AG10803 (cell line): ENCODE measurements around the gene GGA2.

ENCODE experiments used
- DNase-seq: peaks from one replicate; pipeline ENCODE4 v3.0.0; 2010; ENCODE audit warnings: low read depth
- H3K4me3 ChIP-seq: 2 replicates; pipeline ENCODE4 v1.5.1; 2011; ENCODE audit warnings: mild to moderate bottlenecking, low read length, control low read depth
- TF ChIP-seq, protein P1 (sequence below): conservative IDR thresholded peaks from 2 replicates; pipeline ENCODE4 v1.5.1; 2011; ENCODE audit warnings: mild to moderate bottlenecking, low read length, control low read depth, inconsistent platforms

Gene GGA2

GRCh38 chr16:23495671-23496070, 14.6 kb downstream of the GGA2 start:
- TF ChIP-seq, protein P1, sequence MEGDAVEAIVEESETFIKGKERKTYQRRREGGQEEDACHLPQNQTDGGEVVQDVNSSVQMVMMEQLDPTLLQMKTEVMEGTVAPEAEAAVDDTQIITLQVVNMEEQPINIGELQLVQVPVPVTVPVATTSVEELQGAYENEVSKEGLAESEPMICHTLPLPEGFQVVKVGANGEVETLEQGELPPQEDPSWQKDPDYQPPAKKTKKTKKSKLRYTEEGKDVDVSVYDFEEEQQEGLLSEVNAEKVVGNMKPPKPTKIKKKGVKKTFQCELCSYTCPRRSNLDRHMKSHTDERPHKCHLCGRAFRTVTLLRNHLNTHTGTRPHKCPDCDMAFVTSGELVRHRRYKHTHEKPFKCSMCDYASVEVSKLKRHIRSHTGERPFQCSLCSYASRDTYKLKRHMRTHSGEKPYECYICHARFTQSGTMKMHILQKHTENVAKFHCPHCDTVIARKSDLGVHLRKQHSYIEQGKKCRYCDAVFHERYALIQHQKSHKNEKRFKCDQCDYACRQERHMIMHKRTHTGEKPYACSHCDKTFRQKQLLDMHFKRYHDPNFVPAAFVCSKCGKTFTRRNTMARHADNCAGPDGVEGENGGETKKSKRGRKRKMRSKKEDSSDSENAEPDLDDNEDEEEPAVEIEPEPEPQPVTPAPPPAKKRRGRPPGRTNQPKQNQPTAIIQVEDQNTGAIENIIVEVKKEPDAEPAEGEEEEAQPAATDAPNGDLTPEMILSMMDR: no peak
- no peak for DNase-seq
- H3K4me3 ChIP-seq: no peak overlapping the region

DNA sequence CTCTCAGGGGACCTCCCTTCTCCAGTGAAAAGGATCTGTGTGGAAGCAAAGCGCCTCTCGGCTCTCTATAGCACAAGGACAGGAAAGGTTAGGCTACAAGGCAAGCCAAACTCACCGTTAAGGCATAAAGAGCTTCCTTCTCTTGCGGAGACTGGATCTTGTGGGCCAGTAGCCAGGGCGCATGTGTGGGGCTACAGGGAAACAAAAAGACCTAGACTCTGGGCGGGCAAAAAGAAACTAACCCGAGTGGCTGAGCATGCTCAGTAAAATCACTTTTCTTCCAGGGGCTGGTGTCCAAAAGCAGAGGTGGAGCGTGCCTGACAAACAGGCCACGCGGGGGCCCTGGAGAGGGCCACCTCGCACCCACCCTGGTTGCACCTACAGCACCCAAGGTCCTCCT, 16.1 kb downstream of the GGA2 start:
- no peak for DNase-seq
- H3K4me3 ChIP-seq: no peak overlapping the region
- TF ChIP-seq, protein P1: no peak

GRCh38 chr16:23491490-23492391, 18.6 kb downstream of the GGA2 start:
- peak; percentile 61 for DNase-seq
- TF ChIP-seq, protein P1: no peak
- no peak overlapping the region for H3K4me3 ChIP-seq

GRCh38 chr16:23486480-23486879, 23.8 kb downstream of the GGA2 start:
- no peak for DNase-seq
- no peak overlapping the region for H3K4me3 ChIP-seq
- TF ChIP-seq, protein P1: no peak

DNA sequence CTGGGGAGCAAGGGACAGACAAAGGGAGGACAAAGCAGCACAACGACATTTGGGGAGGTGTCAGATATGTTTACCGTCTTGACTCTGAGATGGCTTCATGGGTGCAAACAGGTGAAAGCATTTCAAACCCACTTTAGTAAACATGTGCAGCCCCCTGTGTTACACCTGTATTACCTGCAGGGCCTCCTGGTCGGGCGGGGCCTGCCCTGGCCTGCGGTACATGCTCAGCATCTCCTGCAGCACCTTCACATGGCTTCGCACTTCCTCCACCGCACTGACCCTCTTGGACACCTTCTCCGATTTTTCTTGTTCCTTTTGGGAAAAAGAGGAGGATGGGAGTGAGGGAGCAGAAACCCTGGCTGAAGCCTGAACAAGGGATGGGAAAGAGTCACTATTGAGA, 24.5 kb downstream of the GGA2 start:
- no peak for DNase-seq
- no peak overlapping the region for H3K4me3 ChIP-seq
- TF ChIP-seq, protein P1: no peak

GRCh38 chr16:23485257-23485614, 25.1 kb downstream of the GGA2 start:
- no peak for DNase-seq
- TF ChIP-seq, protein P1: no peak
- no peak overlapping the region for H3K4me3 ChIP-seq
